GM23338 (cell line): ENCODE data around the gene NCDN. TPM values are rescaled to one million over a fixed set of nuclear protein-coding genes. Genes with fewer than 3 reads are reported as not detected.

ENCODE experiments used
- ATAC-seq: fragments of 200-7000 bp; cut with Tn5 transposase; 3 replicates; pipeline ENCODE4 v1.9.1; 2020
- DNase-seq: peaks from one replicate; pipeline ENCODE4 v3.0.0-alpha.2; 2015; ENCODE audit warnings: low spot score
- H2AFZ ChIP-seq: fragments of 200-600 bp; sonication (generic); 2 replicates; pipeline ENCODE4 v1.8.0; 2016; ENCODE audit warnings: antibody characterized with exemption, mild to moderate bottlenecking, moderate library complexity
- H3F3A ChIP-seq: fragments of 200-600 bp; sonication (generic); replicated peaks from 2 replicates; pipeline ENCODE4 v1.8.0; 2017; ENCODE audit warnings: antibody characterized with exemption, mixed run types, low read depth
- H3K27ac ChIP-seq: fragments of 200-600 bp; sonication (generic); 2 replicates; pipeline ENCODE4 v1.6.1; 2016; ENCODE audit warnings: low read depth
- H3K27me3 ChIP-seq: fragments of 200-600 bp; sonication (generic); 2 replicates; pipeline ENCODE4 v1.8.0; 2016; ENCODE audit warnings: mild to moderate bottlenecking, mixed run types, moderate library complexity; ENCODE audit not compliant: insufficient read depth
- H3K36me3 ChIP-seq: fragments of 200-600 bp; sonication (generic); 2 replicates; pipeline ENCODE4 v1.8.0; 2016; ENCODE audit warnings: mild to moderate bottlenecking; ENCODE audit not compliant: insufficient read depth
- H3K4me1 ChIP-seq: fragments of 200-600 bp; sonication (generic); 2 replicates; pipeline ENCODE4 v1.8.0; 2016; ENCODE audit warnings: mild to moderate bottlenecking, moderate library complexity; ENCODE audit not compliant: insufficient read depth
- H3K4me2 ChIP-seq: fragments of 200-600 bp; sonication (generic); 2 replicates; pipeline ENCODE4 v1.7.1; 2017; ENCODE audit warnings: mixed run types
- H3K4me3 ChIP-seq: fragments of 200-600 bp; sonication (generic); 2 replicates; pipeline ENCODE4 v1.6.1; 2016; ENCODE audit warnings: mixed run types
- H3K79me2 ChIP-seq: fragments of 200-600 bp; sonication (generic); replicated peaks from 2 replicates; pipeline ENCODE4 v1.8.0; 2017; ENCODE audit warnings: mild to moderate bottlenecking; ENCODE audit not compliant: insufficient read depth
- H3K9me2 ChIP-seq: fragments of 200-600 bp; sonication (generic); 2 replicates; pipeline ENCODE4 v1.8.0; 2017; ENCODE audit not compliant: insufficient read depth
- H4K20me1 ChIP-seq: fragments of 200-600 bp; sonication (generic); replicated peaks from 2 replicates; pipeline ENCODE4 v1.8.0; 2017; ENCODE audit warnings: mild to moderate bottlenecking; ENCODE audit not compliant: insufficient read depth
- H3K27ac Mint-ChIP-seq: 2 replicates; pipeline ENCODE4 v1.8.0; 2020; ENCODE audit warnings: inconsistent platforms, mild to moderate bottlenecking, moderate library complexity, mixed read lengths
- H3K27me3 Mint-ChIP-seq: 3 replicates; pipeline ENCODE4 v1.8.0; 2022; ENCODE audit warnings: low read depth, mild to moderate bottlenecking, moderate library complexity, mixed read lengths, inconsistent platforms; ENCODE audit not compliant: insufficient read depth, poor library complexity
- H3K36me3 Mint-ChIP-seq: 3 replicates; pipeline ENCODE4 v1.8.0; 2021; ENCODE audit warnings: low read depth, mild to moderate bottlenecking, inconsistent platforms, moderate library complexity, mixed read lengths
- H3K4me1 Mint-ChIP-seq: 3 replicates; pipeline ENCODE4 v1.8.0; 2020; ENCODE audit warnings: mild to moderate bottlenecking, inconsistent platforms, mixed read lengths
- H3K4me3 Mint-ChIP-seq: 3 replicates; pipeline ENCODE4 v1.8.0; 2021; ENCODE audit warnings: moderate library complexity, mild to moderate bottlenecking, inconsistent platforms, mixed read lengths
- H3K9me3 Mint-ChIP-seq: 3 replicates; pipeline ENCODE4 v1.8.0; 2020; ENCODE audit warnings: moderate library complexity, mild to moderate bottlenecking, inconsistent platforms, mixed read lengths
- CREB1 ChIP-seq: fragments of 250-450 bp; sonication (Bioruptor Pico); IDR thresholded peaks from 2 replicates; pipeline ENCODE4 v1.5.0; 2020; ENCODE audit warnings: low read depth, mild to moderate bottlenecking, moderate library complexity
- EZH2 ChIP-seq: fragments of 200-600 bp; sonication (generic); IDR thresholded peaks from one replicate; pipeline ENCODE4 v1.8.0; 2017; ENCODE audit warnings: antibody characterized with exemption, mild to moderate bottlenecking, low read depth; ENCODE audit not compliant: unreplicated experiment
- EZH2phosphoT487 ChIP-seq: fragments of 200-600 bp; sonication (generic); IDR thresholded peaks from one replicate; pipeline ENCODE4 v1.8.1; 2018; ENCODE audit warnings: antibody characterized with exemption; ENCODE audit not compliant: unreplicated experiment
- JUNB ChIP-seq: IDR thresholded peaks from one replicate; pipeline ENCODE4 v1.6.1; 2016; ENCODE audit warnings: antibody characterized with exemption; ENCODE audit not compliant: unreplicated experiment
- NANOG ChIP-seq: IDR thresholded peaks from 2 replicates; pipeline ENCODE4 v1.6.1; 2016; ENCODE audit warnings: antibody characterized with exemption, borderline replicate concordance
- POLR2AphosphoS5 ChIP-seq: IDR thresholded peaks from 2 replicates; pipeline ENCODE4 v1.6.1; 2016; ENCODE audit warnings: antibody characterized with exemption, low read depth
- STAT1 ChIP-seq: IDR thresholded peaks from one replicate; pipeline ENCODE4 v1.6.1; 2016; ENCODE audit warnings: antibody characterized with exemption; ENCODE audit not compliant: unreplicated experiment
- ZNF114 ChIP-seq: fragments of 250-450 bp; sonication (Bioruptor Pico); IDR thresholded peaks from 2 replicates; pipeline ENCODE4 v1.5.0; 2020; ENCODE audit warnings: mild to moderate bottlenecking, moderate library complexity
- ZNF331 ChIP-seq: fragments of 250-450 bp; sonication (Bioruptor Pico); IDR thresholded peaks from 2 replicates; pipeline ENCODE4 v1.5.0; 2020; ENCODE audit warnings: low read depth, mild to moderate bottlenecking, moderate library complexity
- ZNF462 ChIP-seq: fragments of 250-450 bp; sonication (Bioruptor Pico); IDR thresholded peaks from 2 replicates; pipeline ENCODE4 v1.5.0; 2020; ENCODE audit warnings: mild to moderate bottlenecking, moderate library complexity
- polyA plus RNA-seq: library from polyadenylated mRNA; unstranded; fragments of >200 nt; fragmentation: Nextera tagmentation; extraction: Ambion mirVana; gene quantifications from 2 replicates; pipeline ENCODE4 v1.2.1, GENCODE V29; 2016
- total RNA-seq: library from RNA; depleted of rRNA; stranded (reverse); fragments of >200 nt; shearing (Covaris generic); gene quantifications from 2 replicates; pipeline ENCODE4 v1.2.3, GENCODE V29; 2014
- TF ChIP-seq, protein P1 (sequence below): IDR thresholded peaks from 2 replicates; pipeline ENCODE4 v1.6.1; 2016; ENCODE audit warnings: antibody characterized with exemption

Gene NCDN
- total and polyA plus RNA-seq, 2 experiments from 2014 or later = 13.2 to 44.2 TPM

DNA sequence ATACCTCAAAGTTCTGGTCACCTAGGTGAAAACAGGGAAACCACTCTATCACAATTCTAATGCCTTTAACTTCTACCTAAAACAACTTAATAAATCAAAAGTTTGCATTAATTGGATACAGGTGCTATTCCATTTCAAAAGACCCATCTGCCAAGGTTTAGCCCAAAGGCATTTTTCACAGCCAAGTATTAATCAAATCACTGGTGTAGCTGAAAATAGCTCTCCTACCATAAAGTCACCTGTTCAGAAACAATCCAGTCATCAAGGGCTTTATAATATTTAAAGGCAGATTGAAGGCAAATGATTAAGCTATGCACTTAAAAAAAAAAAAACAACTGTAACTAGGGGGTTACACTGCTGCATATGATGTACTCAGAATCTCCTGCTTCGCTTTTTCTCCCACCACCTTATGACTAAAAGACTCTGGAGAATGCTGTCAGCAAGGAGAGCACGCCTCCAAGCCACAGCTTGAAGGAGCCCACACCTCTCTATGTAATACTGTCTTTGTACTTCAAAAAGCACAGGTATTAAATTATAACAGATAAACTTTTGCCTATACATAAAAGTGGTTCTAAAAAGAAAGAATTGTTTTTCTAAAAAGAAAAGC lies 20.9 kb upstream of the NCDN start:
- H3K4me3 Mint-ChIP-seq = peak overlapping the region; percentile 28; the same call in 2 of the 3 replicates
- peaks cover 27% of the 10 kb centered on the region; the same call in 2 of the 3 replicates for H3K36me3 Mint-ChIP-seq
- Histone ChIP-seq H3K4me3 (no peak overlapping the region), H3K4me1 (peaks cover 66% of the 10 kb centered on the region), H3K4me2 (peak overlapping the region; percentile 10), H3K27ac (peak overlapping the region; percentile 86), H3F3A (no peaks in the 10 kb centered on the region), H4K20me1 (no peaks in the 10 kb centered on the region; the same call in 1 of the 2 replicates), H3K9me2 (no peaks in the 10 kb centered on the region), H3K79me2 (peaks cover 87% of the 10 kb centered on the region), H3K27me3 (no peaks in the 10 kb centered on the region), H2AFZ (no peak overlapping the region), H3K36me3 (no peaks in the 10 kb centered on the region)
- peaks cover 60% of the 10 kb centered on the region for H3K4me1 Mint-ChIP-seq
- peaks cover 2% of the 10 kb centered on the region for H3K27me3 Mint-ChIP-seq
- H3K27ac Mint-ChIP-seq = peak overlapping the region; percentile 83
- TF ChIP-seq EZH2 = no peak
- TF ChIP-seq CREB1 (CRISPR knock-in tag) = no peak
- TF ChIP-seq ZNF462 = no peak
- TF ChIP-seq NANOG = no peak
- TF ChIP-seq ZNF114 (CRISPR knock-in tag) = no peak
- TF ChIP-seq EZH2phosphoT487 = no peak
- no peak for TF ChIP-seq ZNF331 (CRISPR knock-in tag)
- TF ChIP-seq JUNB = no peak
- TF ChIP-seq, protein P1, sequence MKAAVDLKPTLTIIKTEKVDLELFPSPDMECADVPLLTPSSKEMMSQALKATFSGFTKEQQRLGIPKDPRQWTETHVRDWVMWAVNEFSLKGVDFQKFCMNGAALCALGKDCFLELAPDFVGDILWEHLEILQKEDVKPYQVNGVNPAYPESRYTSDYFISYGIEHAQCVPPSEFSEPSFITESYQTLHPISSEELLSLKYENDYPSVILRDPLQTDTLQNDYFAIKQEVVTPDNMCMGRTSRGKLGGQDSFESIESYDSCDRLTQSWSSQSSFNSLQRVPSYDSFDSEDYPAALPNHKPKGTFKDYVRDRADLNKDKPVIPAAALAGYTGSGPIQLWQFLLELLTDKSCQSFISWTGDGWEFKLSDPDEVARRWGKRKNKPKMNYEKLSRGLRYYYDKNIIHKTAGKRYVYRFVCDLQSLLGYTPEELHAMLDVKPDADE = no peak
- no peak for TF ChIP-seq POLR2AphosphoS5
- no peak for TF ChIP-seq STAT1
- DNase-seq = no peak
- no peaks in the 10 kb centered on the region for H3K9me3 Mint-ChIP-seq
- peak; percentile 27 for ATAC-seq
